HG02623 (cell line): Measurements from ENCODE around the gene APOL3.
"Not testable (repeated sequence)": the region's sequence is repeated elsewhere in the genome, so short reads cannot be mapped to it uniquely, and the experiment has no call there.

Experiments used
- ATAC-seq: cut with Tn5 transposase; IDR thresholded peaks from one replicate; pipeline ENCODE4 v1.9.1; 2021; ENCODE audit warnings: moderate library complexity; ENCODE audit not compliant: unreplicated experiment

The APOL3 gene

DNA sequence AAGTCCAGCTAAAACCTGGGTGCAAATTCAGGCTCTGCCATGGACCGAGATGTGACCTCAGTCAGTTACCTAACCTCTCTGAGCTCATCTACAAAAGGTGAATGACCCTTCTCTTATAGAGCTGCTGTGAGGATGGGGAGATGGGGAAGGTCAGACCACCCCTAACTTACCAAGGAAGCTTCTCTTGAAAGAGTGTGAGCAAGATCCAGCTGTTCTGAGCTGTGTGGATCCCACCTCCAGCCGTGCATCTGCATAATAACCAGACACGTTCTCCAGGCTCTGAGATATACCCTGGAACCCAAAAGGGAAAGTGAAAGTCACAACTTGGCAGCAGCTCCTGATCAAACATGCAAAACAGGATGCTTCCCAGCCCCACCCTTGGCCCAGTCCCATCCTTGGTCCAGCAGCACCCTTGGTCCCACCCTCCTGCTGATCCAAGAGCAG lies at the start of gene APOL3:
APOL3 (minus strand) TSS at position 257 of the 444 bp plus-strand sequence. CDS start 11,700 bp downstream, outside the sequence.
- no peak for ATAC-seq

GRCh38 chr22:36210224-36210623 lies 49.7 kb upstream of the APOL3 start:
- no peak for ATAC-seq

DNA sequence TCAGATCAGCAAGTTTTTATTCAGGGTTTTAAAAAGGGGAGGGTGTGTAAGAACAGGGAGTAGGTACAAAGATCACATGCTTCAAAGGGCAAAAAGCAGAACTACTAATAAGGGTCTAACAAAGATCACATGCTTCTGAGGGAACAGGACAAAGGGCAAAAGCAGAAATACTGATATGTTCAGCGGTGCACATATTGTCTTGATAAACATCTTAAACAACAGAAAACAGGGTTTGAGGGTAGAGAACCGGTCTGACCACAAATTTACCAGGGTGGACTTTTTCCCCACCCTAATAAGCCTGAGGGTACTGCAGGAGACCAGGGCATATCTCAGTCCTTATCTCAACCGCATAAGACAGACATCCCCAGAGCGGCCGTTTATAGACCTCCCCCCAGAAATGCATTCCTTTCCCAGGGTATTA lies 48.9 kb upstream of the APOL3 start:
- ATAC-seq, result not testable (repeated sequence)

GRCh38 chr22:36208914-36209313 lies 48.4 kb upstream of the APOL3 start:
- no peak for ATAC-seq

- no peak for ATAC-seq
These were observed 47.7 kb upstream of the APOL3 start for GRCh38 chr22:36208162-36208765.

GRCh38 chr22:36206255-36206654 lies 45.7 kb upstream of the APOL3 start:
- no peak for ATAC-seq

DNA sequence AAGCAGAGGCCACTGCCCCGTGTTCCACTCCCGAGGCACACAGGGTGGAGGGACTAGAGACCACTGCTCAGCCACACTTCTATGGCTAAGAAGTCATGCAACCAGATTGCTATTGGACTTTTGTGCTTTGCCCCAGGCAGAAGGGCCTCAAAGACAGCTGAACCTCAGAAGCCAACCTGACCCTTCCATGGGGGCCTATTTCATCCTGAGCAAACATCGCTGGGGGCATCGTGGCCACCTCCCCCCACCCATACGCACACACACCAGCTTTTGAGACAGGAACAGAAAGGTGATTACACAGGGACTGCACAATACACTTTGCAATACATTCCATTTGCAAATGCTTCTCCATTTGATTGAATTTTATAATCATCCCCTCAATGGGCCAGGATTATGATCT lies 45.0 kb upstream of the APOL3 start:
- ATAC-seq, result not testable (repeated sequence)

DNA sequence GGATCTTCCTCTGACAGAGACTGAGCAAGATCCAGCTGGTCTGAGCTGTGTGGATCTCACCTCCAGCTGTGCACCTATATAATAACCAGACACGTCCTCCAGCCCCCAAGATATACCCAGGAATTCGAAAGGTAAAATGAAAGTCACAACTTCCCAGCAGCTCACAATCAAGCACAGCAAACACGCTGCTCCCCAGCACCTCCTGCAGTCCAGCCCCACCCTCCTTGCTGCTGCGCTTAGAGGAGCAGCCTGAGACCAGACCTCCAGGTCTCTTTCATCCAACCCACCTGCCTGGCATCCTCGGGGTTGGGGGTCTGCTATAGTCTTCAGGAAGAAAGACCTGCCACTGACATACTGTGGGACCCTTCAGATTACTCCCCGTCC lies 44.1 kb upstream of the APOL3 start:
- no peak for ATAC-seq

GRCh38 chr22:36204001-36204631 lies 43.6 kb upstream of the APOL3 start:
- ATAC-seq, result no peak

DNA sequence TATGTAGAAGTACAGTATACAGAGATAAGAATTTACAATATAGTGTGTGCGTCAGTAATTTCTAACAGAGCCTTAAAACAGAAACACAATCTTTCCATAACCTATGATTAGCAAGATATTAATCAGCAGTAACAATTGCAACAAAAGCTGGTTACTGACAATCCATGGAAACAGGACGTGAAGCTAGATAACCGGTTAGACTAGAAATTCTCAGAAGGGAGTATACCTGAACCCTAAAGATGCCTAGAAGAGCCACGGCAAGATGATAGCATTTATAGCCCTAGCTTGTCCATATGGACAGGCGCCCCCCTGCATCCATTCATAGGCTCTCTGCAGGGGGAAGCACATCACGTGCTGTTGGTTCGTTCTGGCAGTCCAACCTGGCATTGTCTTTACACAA lies 42.9 kb upstream of the APOL3 start:
- not testable (repeated sequence) for ATAC-seq

DNA sequence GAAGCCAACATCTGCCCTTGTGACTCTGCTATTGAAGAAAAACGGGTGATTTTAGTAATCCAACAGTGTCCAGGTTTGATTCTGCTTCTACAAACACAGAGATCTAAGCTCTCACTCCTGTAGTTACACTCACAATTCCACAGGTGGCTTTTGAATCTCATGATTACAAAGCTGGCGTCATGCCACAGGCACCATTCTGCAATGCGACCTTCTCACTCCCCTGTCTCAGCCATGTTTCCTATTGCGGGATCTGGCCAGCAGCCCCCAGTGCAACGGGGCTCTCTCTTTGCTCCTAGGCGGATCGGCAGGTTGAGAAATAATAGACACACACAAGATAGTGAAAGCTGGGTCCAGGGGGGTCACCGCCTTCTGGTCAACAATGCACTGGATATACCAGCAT lies 42.4 kb upstream of the APOL3 start:
- ATAC-seq, result not testable (repeated sequence)

DNA sequence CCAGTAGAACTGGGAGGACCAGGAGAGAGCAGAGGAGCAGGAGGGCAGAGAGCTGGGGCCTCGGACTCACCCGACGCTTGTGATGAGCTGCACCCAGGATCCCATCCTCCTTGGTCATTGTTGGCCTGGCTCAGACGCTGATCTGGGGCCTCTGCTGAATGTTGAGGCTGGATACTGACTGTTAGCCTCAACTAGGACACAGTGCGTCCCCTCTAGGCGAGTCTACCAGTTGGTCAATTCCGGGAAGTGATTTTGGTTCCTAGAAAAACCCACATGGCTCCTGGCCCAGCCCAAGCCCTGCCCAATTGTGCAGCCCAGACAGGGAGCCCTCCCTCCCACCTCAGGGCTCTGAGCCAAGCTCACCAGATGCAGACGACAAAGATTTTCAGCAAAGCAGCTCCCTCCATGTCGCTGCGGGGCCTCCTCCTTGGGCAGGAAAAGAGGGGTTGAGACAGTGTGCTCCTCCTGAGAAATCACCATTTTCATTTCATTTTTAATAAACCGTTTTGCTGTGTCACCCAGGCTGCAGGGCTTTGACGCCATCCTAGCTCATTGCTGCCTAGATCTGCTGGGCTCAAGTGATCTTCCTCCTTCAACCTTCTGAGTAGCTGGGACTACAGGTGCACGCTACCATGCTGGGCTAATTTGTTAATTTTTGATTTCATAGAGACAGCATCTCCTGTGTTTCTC lies 41.2 kb upstream of the APOL3 start, which contains the start of gene APOL4:
APOL4 (minus strand) TSS at position 180 of the 690 bp plus-strand sequence; CDS start at position 105, 75 bp downstream.
- ATAC-seq, result no peak

GRCh38 chr22:36201025-36201424 lies 40.5 kb upstream of the APOL3 start:
- ATAC-seq, result not testable (repeated sequence)

DNA sequence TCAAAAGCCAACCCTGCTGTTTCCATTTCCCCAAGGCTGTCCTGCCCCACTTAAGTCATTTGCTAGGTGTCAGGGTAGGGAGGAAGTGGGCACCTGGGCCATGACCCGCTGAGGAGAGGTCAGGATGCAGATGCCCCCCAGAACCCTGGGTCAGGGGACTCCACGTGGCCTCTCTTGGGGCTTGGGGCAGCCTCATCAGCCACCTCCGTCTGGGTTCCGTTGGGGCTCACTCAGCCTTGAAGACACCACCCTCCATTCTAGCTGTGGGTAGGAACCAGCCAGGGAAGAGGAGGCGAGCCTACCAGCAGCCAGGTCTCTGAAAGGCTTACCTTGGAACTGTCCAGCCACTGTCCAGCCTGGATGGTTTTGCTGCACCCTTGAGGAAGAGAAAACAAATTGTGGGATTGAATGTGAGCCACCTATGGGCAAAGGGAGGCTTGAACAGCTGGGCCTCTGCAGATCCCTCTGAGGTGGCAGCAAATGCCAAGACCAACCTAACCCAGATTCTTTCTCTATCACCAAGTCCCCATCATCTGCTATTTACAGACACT lies 38.5 kb upstream of the APOL3 start:
- no peak for ATAC-seq

DNA sequence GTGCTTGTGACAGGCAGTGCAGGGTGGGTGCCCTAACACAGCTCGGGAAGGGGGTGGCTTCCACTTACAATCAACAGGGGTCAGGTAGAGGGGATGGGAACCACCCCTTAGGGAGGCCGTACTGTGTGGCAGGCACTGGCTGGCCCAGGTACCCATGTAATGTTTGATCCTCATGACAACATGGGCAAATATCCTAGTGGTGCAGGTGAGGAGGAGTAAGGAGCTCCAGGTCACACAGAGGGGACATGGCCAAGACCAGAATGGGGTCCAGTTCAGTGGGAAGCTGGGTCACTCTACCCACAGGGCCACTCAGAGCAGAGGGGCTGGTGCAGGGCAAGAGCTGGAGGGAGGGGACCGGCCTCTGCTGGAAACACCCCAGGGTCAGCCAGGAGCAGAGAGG lies 38.0 kb upstream of the APOL3 start:
- ATAC-seq, result no peak

- no peak for ATAC-seq
These were observed 37.1 kb upstream of the APOL3 start for GRCh38 chr22:36197514-36198146.

- no peak for ATAC-seq
These were observed 36.5 kb upstream of the APOL3 start for GRCh38 chr22:36197065-36197440.

GRCh38 chr22:36196254-36197064 lies 35.9 kb upstream of the APOL3 start:
- ATAC-seq, result no peak

- ATAC-seq, result no peak
These were observed 34.4 kb upstream of the APOL3 start for GRCh38 chr22:36194971-36195370.

DNA sequence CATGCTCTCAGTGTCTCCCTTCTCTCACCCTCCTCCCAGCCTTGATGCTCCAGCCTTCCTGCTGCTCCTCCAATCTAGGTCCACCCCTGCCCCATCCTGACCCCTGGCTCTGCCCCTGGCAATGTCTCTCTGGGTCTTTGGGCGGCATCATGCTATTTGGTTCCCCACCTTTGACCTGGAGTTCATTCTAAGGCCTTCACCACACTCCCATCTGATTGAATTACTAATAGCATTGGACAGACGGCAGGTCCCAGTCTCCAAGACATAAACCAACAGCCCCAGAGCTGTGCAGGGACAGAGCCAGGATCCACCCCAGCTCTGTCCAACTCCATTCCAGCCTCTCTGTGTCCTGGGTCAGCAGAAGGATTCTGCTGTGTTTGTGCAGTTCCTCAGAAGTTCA lies 33.8 kb upstream of the APOL3 start:
- ATAC-seq, result no peak
